GM19035 (cell line): ENCODE results near the gene S100G.
"Not testable (repeated sequence)": the region's sequence is repeated elsewhere in the genome, so short reads cannot be mapped to it uniquely, and the experiment has no call there.

Experiments used
- ATAC-seq: cut with Tn5 transposase; IDR thresholded peaks from one replicate; pipeline ENCODE4 v1.9.1; 2021; ENCODE audit not compliant: unreplicated experiment

S100G gene, protein sequence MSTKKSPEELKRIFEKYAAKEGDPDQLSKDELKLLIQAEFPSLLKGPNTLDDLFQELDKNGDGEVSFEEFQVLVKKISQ

DNA sequence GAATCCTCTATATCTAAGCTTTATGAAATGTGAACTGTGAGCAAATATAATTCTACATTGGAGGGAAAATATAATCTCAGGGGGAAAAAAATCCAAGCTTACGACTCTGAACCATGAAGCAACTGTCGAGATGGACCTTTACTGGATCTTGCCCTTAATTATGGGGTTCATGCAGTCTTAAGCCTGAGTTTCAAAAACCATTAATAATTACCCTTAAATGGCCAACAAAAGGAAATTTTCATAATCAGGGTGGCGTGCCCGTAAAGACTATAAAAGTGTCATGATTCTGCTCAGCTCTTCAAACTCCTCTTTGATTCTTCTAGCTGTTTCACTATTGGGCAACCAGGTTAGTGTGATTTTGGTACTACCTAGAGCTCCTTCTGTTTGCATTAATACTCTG is at the start of gene S100G:
S100G (plus strand) TSS at position 301 of the 400 bp plus-strand sequence. CDS start 849 bp downstream, outside the sequence.
- no peak for ATAC-seq

DNA sequence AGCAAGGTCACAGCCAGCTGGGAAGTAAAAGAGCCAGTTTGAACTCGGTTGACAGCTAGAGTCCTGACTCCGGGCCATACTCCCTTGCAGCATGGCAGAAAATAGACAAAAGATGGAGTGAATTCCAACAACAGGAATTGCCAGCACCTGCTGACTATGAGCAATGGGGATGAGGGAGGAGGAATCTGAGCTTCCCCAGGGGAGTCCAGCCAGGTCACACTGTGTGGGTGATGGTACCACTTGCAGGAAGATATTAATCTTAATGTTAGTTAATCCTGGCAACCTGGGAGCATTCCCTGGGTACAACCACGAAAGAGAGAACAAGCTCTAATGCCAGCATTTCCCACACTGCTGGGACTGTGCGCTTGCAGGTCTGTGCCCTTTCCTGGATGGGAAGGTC is 48.1 kb upstream of the S100G start:
- no peak for ATAC-seq

DNA sequence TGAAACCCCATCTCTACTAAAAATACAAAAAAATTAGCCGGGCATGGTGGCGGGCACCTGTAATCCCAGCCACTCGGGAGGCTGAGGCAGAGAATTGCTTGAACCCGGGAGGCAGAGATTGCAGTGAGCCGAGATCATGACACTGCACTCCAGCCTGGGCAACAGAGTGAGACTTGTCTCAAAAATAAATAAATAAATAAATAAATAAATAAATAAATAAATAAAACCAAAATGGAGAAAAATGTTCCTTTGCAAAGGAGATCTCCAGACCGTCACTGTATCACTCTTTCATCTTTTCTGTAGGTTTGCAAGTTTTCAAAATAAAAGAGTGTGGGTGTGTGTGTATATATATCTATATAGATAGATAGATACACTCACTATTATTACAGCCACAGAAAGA is 46.7 kb upstream of the S100G start:
- not testable (repeated sequence) for ATAC-seq

DNA sequence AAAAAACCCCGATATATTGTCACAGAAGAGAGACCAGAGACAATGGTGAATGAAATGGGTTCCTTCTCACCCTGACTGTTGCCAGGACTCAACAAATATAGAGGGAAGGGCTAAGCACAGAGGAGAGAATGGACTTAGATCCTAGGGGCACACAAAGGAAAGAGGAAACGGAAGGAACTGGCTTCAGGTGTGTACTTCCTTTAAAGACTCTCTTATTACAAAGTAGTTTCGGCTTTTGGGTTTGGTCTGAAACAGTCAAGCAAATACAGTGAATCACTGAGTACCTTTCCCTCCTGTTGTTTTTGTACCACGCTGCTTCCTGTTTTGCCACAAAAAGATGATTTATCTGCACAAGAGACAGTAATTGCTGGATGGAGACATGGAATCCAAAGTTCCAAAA is 46.1 kb upstream of the S100G start:
- ATAC-seq = no peak

DNA sequence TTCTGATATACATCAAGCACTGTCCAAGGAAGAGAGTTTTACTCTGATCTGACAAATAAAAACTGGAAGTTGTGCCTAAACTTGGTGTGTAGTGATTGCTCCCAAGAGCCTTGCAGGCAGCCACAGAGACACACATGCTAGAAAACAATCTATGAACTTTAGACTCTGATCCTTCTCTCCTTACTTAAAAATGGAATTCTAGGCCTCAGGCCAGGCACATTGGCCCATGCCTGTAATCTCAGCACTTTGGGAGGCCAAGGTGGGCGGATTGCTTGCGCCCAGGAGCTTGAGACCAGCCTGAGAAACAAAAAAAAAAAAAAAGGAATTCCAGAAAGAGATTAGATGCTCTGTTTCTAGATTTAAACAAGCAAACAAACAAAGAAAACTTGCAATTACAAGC is 45.6 kb upstream of the S100G start:
- no peak for ATAC-seq

DNA sequence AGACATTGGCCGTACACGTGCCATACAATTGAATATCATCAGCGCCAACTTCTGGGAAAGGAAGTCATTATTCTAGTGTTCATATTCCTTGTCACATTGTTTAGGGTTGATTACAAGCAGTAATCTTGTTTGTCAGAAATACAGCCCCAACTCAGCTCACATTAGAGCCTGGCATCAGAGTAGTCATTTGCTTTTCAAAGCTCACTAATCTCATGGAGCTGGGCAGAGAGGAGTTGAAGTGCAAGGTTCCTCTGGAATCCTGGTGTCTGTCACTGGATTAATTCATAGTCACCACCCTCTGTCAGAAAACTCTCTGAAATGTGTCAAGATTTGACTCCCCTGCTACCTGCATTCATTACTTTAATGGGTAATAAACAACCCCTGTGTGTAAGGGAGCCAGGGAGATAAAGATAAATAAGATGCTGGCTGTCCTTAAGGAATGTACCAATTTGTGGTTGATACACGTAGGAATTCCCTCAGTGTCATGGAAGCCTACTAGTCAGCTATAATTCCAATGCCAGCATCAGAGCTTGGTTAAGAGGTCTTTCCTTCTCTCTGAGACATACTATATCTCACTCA is 43.7 kb upstream of the S100G start:
- no peak for ATAC-seq

DNA sequence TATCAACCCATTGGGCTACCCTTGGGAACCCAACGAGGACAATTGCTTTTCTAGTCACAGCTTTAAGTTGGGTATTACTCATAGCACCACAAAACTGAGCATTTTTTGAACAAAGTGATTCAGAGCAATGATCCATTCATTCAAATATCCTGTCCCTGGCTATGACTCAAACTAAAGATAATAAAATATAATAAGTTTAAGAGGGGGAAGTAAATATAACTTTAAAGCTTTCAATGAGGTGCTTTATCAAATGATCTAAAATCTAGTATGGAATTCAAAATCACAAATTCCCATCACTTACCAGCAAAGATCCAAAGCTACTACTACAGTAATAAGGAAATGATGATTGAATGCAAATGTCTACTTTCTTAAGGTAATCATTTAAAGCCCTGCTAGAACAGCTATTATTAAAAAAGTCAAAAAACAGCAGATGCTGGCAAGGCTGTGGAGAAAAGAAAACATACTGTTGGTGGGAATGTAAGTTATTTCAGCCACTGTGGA is 39.8 kb upstream of the S100G start:
- no peak for ATAC-seq

DNA sequence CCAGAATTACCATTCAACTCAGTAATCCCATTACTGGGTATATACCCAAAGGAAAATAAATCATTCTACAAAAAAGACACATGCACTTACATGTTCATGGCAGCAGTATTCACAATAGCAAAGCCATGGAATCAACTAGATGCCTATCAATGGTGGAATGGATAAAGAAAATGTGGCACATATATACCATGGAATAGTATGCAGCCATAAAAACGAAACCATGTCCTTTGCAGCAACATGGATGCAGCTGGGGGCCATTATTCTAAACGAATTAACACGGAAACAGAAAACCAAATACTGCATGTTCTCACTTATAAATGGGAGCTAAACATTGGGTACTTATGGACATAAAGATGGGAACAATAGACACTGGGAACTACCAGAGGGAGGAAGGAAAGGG is 39.3 kb upstream of the S100G start:
- ATAC-seq = not testable (repeated sequence)

DNA sequence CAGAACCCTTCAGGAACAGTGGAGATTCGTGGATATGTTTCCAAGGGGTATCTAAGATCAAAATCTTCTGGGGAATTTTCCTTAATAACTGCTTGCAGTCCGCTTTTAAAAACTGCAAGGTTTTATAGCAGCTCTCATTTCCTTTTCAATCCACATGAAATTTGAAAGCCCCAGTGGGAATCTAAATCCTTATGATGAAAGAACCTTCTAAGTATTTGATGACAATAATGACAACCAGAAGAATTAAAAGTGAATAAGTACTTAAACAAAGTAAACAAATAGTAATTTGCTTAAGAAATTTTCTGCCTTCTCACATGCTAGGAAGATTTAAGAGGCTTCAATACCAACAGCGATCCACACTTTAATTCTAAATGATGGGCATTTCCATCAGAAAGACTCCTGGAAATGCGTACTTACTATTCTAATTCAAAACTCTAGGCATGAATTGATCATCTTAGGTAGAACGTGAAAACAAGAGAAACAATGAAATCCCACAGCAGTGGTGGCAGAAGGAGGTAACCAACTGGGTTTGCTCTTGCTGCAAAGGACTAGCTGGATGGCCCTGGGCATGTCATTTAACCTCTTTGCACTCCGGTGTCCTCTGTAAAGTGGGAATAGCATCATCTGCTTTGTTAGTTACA is 37.6 kb upstream of the S100G start:
- no peak for ATAC-seq

DNA sequence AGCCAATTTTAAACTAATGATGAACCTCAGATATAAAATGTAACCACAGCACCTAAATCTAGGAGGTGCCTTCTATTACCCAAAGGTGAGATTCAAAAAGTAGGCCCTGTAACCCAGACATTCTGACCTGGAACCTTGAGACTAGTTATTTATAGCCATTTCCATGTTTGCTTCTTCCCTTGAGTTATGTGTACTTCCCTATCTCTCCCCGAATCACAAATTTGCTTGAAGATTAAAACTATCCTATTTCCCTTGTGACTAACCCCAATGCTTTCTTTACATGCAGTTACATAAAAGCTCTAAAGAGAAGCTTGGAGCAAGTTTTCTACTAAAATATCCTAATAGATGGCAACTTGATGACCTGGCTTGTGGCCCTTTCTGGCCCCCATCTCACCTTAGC is 32.6 kb upstream of the S100G start:
- no peak for ATAC-seq

DNA sequence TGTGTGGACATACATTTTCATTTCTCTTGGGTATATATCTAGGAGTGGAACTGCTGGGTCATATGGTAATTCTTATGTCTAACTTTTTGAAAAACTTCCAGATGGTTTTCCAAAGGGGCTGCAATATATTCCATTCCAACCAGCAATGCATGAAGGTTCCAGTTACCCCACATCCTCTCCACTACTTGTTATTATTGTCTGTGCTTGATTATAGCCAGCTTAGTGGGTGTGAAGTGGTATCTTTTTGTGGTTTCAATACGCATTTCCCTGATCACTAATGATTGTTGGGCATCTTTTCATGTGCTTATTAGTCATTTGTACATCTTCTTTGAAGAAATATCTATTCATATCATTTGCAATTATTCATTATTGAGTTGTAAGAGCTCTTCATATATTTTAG is 31.5 kb upstream of the S100G start:
- no peak for ATAC-seq

DNA sequence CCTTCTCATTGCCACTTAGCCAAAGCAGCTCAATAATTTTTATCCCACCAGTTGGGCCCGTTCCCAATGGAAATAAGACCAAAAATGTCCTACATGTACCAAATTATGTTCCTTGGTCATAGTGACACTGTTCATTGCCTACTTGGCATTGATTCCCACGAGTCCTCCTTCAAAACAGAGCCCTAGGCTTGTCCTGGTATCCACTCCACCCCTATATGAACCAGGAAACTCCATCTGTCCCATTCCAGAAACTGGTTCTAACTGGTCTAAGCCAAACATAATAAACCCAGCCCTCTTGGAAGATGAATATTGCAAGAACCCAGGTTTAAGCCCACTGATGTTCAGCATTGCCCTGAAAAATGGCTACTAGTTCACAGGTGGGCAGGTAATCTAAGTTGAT is 30.9 kb upstream of the S100G start:
- ATAC-seq = no peak

DNA sequence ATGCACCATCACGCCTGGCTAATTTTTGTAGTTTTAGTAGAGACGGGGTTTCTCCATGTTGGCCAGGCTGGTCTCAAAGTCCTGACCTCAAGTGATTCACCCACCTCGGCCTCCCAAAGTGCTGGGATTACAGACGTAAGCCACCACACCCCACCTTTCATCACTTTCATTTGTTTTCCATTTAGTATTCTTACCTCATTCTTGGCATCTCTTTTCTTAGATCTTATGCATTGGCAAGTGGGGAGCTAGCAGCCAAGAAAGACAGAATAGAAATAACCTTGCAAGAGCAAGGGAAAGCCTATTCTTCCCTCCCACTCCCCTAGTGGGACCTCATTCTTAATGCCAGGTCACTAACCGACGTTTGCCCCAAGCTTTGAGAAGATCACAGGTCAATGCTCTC is 21.4 kb upstream of the S100G start:
- not testable (repeated sequence) for ATAC-seq

DNA sequence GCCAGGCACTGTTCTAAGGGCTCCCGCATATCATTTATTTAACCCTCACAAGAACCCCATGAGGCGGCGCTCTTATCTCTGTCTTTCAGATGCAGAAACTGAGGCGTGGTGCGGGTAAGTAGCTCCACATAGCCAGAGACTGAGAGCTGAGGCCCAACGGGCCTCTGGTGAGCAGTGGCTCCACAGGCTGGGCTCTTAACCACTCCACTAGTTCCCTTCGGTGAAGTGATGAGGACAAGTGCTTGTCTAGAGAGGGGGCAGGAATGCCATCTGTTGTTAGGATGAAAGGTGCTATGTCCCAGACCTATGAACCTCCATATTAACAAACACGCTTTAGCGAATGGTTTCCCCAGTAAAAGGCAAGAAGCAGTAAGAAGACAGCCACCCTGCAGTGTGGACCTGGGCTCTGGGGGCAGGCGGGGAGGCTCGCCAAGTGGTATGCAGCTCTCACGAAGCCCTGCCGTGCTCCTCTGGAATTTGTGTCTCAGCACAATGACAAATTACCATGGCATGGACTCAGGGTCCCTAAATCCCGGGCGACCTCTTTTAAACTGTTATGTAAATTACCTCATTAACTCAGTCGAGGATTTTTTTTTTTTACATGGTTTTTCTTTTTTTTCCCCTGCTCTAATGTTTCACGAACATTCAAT is 20.9 kb upstream of the S100G start:
- no peak for ATAC-seq

DNA sequence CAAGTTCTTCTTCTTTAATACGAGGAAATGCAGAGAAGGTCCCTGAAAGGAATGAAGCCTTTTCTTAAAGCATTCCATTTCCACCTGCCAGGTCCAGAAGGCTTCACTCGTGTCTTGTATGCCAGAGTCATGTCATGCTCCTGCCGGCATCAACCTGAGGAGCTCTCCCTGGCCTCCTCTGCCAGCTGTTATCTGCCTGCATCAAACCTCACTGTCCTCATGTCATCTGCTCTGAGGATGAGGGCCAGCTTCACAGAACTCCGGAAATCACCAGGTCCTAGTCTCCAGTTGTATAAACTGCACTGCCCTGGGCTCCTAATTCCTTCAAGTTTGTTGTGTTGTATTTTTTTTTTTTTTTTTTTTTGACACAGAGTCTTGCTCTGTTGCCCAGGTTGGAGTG is 20.0 kb upstream of the S100G start:
- no peak for ATAC-seq

DNA sequence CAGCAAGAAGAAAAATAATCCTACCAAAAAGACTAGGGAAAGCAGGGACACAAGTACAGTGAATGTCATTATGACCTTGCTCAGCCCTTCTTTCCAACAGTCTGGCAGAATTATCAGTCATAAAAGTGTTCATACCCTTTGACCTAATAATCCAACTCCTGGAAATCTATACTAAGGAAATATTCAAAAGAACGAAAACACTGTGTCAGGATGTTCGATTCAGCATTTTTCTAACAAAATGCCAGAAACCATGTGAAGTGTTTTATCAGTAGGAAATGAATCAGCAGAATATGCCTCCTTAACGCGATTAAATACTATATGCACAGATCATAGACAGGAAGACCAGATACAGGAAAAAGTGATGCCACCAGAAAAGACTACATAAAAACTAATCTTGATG is 16.2 kb upstream of the S100G start:
- no peak for ATAC-seq

DNA sequence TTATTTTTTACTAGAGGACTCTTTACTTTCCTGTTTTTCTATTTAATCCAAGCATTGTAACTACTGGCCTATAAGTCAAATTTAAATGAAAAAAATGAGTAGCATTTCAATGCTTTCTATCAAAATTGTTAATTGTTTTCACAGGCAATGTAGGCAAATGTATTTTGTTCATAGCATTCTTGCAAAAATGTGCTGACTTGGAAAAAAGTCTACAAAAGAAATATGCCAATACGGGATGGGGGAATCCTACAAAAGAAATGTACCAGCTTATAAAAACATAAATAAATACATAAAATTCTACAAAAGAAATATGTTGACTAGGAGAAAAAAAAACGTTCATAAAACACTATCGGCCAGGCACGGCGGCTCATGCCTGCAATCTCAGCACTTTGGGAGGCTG is 14.9 kb upstream of the S100G start:
- no peak for ATAC-seq

DNA sequence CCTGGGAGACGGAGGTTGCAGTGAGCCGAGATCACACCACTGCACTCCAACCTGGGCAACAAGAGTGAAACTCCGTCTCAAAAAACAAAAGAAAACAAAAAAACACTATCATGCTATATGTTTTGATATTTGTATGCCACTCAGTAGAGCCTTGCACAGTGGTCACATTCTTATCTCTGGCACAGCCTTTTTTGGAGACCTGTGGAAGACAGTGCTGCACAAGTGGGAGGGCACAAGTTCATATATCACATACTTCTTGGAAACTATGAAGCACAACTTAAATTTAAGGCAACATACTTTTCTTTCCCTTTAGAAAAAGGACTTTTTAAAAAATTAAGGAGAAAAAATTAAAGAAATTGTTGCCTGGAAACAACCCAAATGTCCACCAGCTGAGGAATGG is 14.4 kb upstream of the S100G start:
- ATAC-seq = no peak

DNA sequence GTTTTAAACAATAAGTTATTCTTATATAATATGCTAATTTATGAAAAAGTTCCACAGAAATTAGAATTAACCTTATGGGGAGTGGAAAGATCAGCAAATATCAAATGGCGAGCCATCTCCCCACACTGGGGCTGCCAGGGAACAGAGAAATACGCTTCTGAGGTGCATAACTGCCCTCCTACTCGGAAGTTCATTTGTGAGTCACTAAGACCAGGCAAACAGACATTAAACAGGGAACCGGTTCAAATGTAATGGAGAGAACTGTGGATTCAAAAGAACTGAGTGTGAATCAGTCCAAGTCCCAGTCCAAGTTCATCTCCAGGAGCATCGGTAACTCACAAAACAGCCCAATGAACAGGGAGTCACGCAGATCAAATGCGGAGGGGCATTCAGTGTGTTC is 11.4 kb upstream of the S100G start:
- no peak for ATAC-seq

DNA sequence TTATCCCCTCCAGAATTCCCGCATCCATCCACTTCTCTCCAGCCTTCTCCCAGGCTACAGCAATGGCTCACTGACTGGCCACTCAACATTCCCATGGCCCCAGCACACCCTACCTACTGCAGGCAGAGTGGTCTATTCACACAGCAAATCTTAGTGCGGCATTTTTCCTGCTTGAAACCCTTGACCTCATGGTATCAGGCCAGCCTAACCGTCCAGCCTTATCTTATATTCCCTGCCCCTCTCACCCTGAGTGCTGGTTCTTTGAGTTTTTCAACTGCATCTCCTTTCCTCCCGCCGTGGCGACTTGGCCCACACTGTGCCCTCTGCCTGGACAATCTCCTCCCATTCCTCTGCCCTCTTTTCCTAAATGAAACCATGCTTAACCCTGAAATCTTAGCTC is 10.0 kb upstream of the S100G start:
- no peak for ATAC-seq

DNA sequence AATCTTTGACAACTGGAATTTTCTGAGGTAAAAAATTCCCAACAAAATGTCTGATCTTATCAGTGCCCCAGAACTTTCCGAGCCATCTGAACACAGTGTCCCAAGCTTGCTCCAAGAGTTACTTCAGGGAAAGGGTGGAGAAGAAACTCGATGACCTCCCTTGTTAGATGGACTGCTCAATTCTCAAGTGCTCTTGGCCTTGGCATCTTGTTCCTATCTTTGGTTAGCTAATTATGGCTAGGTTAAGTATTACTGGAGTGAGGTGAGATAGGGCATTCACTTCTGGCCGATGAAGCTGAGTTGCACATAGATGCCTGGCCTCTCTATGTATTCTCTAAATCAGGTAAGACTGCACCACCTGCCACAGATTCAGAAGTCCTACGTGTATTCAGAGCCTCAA is 9.1 kb upstream of the S100G start:
- ATAC-seq = no peak

DNA sequence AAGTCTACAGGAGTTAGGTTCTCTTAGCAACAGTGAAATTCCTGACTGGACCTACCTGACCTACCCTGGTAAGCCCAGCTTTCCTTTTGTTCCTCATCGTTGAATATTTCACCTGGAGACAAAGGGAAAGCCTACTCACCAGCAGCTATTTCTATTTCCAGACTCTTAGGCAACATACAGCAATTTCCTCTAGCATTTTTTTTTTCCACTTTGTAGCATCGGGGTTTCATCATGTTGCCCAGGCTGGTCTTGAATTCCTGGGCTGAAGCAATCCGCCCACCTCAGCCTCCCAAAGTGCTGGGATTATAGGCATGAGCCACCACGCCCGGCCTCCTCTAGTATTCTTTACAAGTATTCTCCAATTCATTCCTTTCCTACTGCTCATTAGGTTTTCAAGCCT is 6.8 kb upstream of the S100G start:
- no peak for ATAC-seq
